NCI-H2227 (cell line): ENCODE results near the gene DENND1B.
A peak's percentile ranks its signal among the peaks of the same experiment; 100 is the strongest.

Source experiments
- DNase-seq: peaks from one replicate; lab custom pipeline; 2025; ENCODE audit not compliant: unreplicated experiment; lab: John Stamatoyannopoulos, UW

DENND1B gene

DNA sequence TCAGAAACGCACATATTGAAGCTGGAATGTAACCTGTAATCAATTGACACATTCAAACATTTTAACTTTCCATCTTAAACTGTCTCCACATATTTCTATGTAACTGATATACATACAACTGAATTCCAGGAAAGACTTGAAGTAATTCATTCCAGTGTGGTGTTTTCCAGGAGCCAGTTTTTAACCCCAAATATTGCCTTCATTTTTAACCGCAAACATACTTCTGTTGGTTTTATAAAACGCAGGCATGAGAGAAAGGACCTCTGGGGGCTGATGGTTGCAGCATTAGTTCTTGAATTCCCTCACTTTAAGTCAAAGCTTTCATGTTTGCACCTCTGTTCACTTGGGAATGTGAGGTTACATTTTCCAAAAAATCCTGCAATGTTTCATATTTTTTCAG is 303.1 kb downstream of the DENND1B start:
- DNase-seq = no peak

- DNase-seq = peak; percentile 49
These were observed 303.9 kb downstream of the DENND1B start for GRCh38 chr1:197471248-197471985.

DNA sequence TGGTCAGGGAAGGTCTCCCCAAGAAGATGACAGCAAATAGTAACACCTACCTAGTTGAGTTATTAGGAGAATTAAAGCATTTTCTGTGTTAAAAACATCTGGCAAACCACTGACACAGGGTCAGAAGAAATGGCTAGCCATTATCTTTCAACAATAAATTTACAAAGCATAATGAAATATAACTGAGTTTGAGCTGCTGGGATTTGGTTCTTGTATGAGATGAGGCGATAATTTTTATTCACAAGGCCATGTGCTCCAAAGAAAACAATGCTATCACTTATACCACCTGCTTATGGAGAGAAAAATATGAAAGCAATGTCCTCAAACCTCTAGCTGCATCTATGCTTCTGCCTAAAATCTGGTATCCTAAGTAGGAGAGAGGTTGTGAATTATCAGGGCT is 304.9 kb downstream of the DENND1B start:
- DNase-seq = peak; percentile 32

GRCh38 chr1:197469620-197470210 is 305.6 kb downstream of the DENND1B start:
- peak; percentile 31 for DNase-seq

DNA sequence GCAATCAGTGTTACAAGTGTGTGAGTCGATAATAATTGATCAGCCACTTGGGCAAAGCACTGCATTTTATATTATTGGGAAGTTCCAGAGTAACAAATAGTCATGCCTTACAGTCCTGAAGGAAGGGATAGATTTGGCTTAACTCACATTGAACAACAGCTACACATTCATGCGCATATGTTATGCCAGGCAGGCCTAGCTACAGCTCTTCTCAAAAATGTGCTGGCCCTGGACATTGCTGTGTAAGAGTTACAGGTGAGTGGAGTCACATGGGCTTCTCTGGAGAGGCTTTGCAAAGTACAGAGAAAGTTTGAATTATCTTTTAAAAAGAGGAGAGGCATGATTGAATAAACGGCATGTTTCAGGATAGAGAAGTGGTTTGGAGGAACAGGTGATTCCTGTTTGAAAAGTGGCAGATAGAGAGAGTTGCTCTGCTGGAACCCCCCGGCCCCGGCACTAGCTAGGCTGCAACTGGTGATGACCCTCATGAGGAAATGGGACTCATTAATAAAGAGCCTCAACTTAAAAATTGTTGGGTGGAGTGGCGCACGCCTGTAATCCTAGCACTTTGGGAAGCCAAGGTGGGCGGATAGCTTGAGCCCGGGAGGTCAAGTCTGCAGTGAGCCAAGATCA is 306.6 kb downstream of the DENND1B start:
- no peak for DNase-seq

DNA sequence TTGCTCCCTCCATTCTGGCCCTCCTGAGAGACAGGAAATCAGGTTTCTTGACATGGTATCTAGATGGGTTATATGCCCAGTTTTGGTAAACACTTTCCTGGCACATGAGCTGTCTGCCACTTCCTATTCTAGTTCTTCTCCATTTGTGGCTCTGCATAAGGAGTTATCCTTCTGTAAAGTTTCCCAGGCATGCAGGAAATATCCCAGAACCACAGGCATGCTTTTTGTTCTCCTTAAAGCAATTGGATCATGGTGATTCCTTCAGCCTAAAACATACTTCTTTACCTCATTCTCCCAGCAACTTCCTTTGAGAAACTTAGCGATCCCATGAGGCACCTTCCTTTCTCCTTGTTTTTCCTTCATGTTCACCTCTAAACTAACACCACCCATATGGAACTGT is 307.4 kb downstream of the DENND1B start:
- no peak for DNase-seq

GRCh38 chr1:197466813-197467212 is 308.5 kb downstream of the DENND1B start:
- no peak for DNase-seq

DNA sequence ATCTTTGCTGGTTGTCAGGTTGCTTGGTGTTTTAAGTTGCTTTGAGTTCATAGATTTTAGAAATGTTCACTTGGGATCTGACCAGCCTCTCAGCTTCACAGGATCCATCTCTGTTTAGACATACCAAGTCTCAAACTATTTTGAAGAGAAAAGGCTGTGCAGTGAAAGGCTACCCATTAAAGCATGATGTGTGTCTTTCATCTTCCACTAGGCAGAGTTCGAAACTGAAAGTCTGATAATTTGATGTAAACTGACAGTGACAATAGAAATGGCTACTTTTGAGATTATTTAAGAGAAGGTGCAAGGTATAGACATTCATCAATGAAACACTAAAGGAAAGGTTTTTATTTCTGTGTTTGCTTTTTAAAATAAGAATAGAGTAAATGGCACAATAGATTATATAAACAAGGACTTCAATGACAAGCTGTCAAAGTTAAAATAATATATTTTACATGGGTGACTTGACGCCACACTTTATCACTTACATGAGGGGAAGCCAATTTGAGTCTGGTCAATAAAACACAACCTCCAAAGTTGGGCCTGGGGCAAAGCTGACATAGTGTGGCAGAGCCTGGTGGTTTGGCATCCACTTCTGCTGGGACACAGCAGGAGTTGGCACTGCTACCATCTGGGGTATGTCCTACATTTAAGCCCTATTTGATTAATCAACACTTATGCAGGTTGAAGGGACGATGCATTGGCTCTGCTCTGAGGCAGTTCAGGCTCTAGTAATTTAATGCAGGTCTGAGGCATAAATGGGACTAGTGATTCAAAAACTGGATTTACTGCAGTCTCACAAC is 309.6 kb downstream of the DENND1B start:
- no peak for DNase-seq

DNA sequence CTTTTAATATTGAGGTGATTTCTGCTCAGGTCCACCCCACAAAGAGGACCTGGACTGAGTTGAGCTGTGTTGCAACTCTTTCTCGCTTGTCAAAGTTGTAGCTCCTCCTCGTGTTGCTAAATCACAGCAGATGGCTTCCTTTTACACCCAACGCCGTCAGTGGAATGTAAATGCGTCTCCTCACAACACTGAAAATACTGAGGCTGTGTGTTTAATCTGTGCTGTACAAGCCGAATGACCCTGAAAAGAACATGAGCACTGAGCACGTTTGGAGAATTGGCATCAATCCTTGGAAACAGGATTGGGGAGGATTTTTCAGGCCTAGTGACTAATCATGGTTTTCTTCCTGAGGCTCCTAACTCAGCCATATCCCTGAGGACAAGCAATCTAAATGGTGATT is 311.2 kb downstream of the DENND1B start:
- no peak for DNase-seq

- DNase-seq = no peak
These were observed 312.1 kb downstream of the DENND1B start for GRCh38 chr1:197463142-197463541.

- no peak for DNase-seq
These were observed 312.7 kb downstream of the DENND1B start for GRCh38 chr1:197462539-197462938.
